Keratinocyte (primary cell): Measurements from ENCODE around the gene SLX4IP. TPM values are rescaled to one million over a fixed set of nuclear protein-coding genes. Genes with fewer than 3 reads are reported as not detected.

Experiments
- DNase-seq: peaks from one replicate; pipeline ENCODE4 v3.0.0-alpha.2; 2011; ENCODE audit warnings: low read depth, missing footprints, low spot score
- FAIRE-seq: peaks from 2 replicates; lab custom pipeline; 2011; peaks lifted over from hg19 to GRCh38; lab: Jason Lieb, UNC
- H2AFZ ChIP-seq: 2 replicates; pipeline ENCODE4 v1.6.0; 2012; ENCODE audit warnings: low read length, control low read depth, inconsistent platforms; ENCODE audit not compliant: control insufficient read depth
- H3K27ac ChIP-seq: 2 replicates; pipeline ENCODE4 v1.5.1; 2011; ENCODE audit warnings: low read length; ENCODE audit not compliant: control insufficient read depth, insufficient read depth
- H3K27me3 ChIP-seq: 3 replicates; pipeline ENCODE4 v1.6.0; 2011; ENCODE audit warnings: low read length; ENCODE audit not compliant: control insufficient read depth, insufficient read depth; ENCODE audit errors: extremely low read depth
- H3K36me3 ChIP-seq, 2 experiments: 2 replicates in 1 of 2; 3 replicates in 1 of 2; pipeline ENCODE4 v1.5.1; 2011; ENCODE audit warnings: low read length in 2 of 2, mild to moderate bottlenecking in 1 of 2; ENCODE audit not compliant: control insufficient read depth in 2 of 2, insufficient read depth in 2 of 2; ENCODE audit errors: extremely low read depth in 1 of 2
- H3K4me1 ChIP-seq: 3 replicates; pipeline ENCODE4 v1.5.1; 2011; ENCODE audit warnings: low read length; ENCODE audit not compliant: control insufficient read depth, insufficient read depth; ENCODE audit errors: extremely low read depth
- H3K4me2 ChIP-seq: 3 replicates; pipeline ENCODE4 v1.6.0; 2011; ENCODE audit warnings: low read depth, low read length; ENCODE audit not compliant: control insufficient read depth, insufficient read depth; ENCODE audit errors: extremely low read depth
- H3K4me3 ChIP-seq, 3 experiments: fragments of 200-600 bp in 1 of 3; sonication (generic) in 1 of 3; 2 replicates in 2 of 3; 3 replicates in 1 of 3; pipeline ENCODE4 v1.5.1; 2011 to 2016; ENCODE audit warnings: low read length in 3 of 3, mild to moderate bottlenecking in 3 of 3, control low read depth in 2 of 3, inconsistent platforms in 1 of 3, low read depth in 1 of 3, mixed read lengths in 1 of 3, mixed run types in 1 of 3, moderate library complexity in 1 of 3; ENCODE audit not compliant: control insufficient read depth in 2 of 3, insufficient read depth in 2 of 3; ENCODE audit errors: extremely low read depth in 1 of 3
- H3K79me2 ChIP-seq: 2 replicates; pipeline ENCODE4 v1.6.0; 2012; ENCODE audit warnings: low read length; ENCODE audit not compliant: control insufficient read depth, insufficient read depth
- H3K9ac ChIP-seq: 3 replicates; pipeline ENCODE4 v1.6.0; 2011; ENCODE audit warnings: low read length; ENCODE audit not compliant: control insufficient read depth, insufficient read depth; ENCODE audit errors: extremely low read depth
- H3K9me1 ChIP-seq: 3 replicates; pipeline ENCODE4 v1.6.0; 2011; ENCODE audit warnings: low read length; ENCODE audit not compliant: control insufficient read depth, insufficient read depth; ENCODE audit errors: extremely low read depth
- H3K9me3 ChIP-seq: 2 replicates; pipeline ENCODE4 v1.5.1; 2012; ENCODE audit warnings: low read depth, low read length; ENCODE audit not compliant: control insufficient read depth
- H4K20me1 ChIP-seq: 3 replicates; pipeline ENCODE4 v1.6.0; 2011; ENCODE audit warnings: low read length; ENCODE audit not compliant: control insufficient read depth, insufficient read depth; ENCODE audit errors: extremely low read depth
- EZH2 ChIP-seq: IDR thresholded peaks from one replicate; pipeline ENCODE4 v1.6.1; 2012; ENCODE audit warnings: inconsistent platforms, mild to moderate bottlenecking, low read length, moderate library complexity
- dilution Hi-C: fragments of 300-500 bp; cut with MboI; formaldehyde crosslinking; loops from one replicate; pipeline ENCODE4 v1.7.0; 2020; ENCODE audit warnings: low sequenced_read_pairs; ENCODE audit not compliant: extremely low pct_ligation_motif_present
- polyA plus RNA-seq, 5 experiments: library from polyadenylated mRNA; depleted of rRNA in 3 of 5; stranded (reverse) in 3 of 5; stranded (forward) in 1 of 5; unstranded in 1 of 5; fragments of >200 nt; gene quantifications; 1 replicate in 1 of 5; 2 replicates in 3 of 5; 3 replicates in 1 of 5; pipeline versions ENCODE4 v1.2.1 to v1.2.3, GENCODE V29; 2011 to 2012; ENCODE audit warnings: missing spikeins in 2 of 5, low read depth in 1 of 5, low replicate concordance in 1 of 5
- TF ChIP-seq, protein P1 (sequence below), 3 experiments: IDR thresholded peaks in 1 of 3; conservative IDR thresholded peaks in 1 of 3; optimal IDR thresholded peaks in 1 of 3; 2 replicates in 2 of 3; 3 replicates in 1 of 3; pipeline versions ENCODE3 to v1.5.1; 2011; ENCODE audit warnings: low read length in 3 of 3, mild to moderate bottlenecking in 3 of 3, moderate library complexity in 2 of 3, control low read depth in 1 of 3, inconsistent platforms in 1 of 3; ENCODE audit not compliant: insufficient read depth in 2 of 3; ENCODE audit errors: extremely low read depth in 1 of 3

Gene SLX4IP
- polyA plus RNA-seq, 1 donor (not counting 4 experiments of a cell fraction or from before 2014, with no cell fraction given), result 3.0 TPM

DNA sequence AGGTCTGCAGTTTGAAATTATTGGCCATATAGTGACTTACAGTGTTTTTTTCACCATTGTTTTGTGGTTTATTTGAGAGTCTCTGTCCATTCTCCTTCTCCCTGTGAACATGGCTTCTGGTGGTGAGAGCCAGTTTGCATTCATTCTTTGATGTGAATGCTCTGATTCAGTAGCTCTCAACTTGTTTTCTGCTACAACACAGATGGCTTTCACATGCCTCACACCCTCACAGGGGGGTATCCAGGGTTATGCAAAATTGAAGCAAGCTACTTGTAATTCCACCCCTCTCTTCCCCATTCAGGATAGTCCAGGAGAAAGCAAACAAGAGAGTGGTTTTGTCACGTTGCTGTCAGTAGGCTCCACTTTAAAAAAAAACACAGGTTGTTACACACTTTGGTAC, 55.6 kb downstream of the SLX4IP start:
- no peak for TF ChIP-seq EZH2
- TF ChIP-seq, protein P1, sequence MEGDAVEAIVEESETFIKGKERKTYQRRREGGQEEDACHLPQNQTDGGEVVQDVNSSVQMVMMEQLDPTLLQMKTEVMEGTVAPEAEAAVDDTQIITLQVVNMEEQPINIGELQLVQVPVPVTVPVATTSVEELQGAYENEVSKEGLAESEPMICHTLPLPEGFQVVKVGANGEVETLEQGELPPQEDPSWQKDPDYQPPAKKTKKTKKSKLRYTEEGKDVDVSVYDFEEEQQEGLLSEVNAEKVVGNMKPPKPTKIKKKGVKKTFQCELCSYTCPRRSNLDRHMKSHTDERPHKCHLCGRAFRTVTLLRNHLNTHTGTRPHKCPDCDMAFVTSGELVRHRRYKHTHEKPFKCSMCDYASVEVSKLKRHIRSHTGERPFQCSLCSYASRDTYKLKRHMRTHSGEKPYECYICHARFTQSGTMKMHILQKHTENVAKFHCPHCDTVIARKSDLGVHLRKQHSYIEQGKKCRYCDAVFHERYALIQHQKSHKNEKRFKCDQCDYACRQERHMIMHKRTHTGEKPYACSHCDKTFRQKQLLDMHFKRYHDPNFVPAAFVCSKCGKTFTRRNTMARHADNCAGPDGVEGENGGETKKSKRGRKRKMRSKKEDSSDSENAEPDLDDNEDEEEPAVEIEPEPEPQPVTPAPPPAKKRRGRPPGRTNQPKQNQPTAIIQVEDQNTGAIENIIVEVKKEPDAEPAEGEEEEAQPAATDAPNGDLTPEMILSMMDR (optimal IDR thresholded peaks at IDR 0.05 in 1 of 3, IDR thresholded peaks at IDR 0.05 in 1 of 3, conservative IDR thresholded peaks at IDR 0.05 in 1 of 3; ENCODE audit: extremely low read depth in 1 of 3, insufficient read depth in 2 of 3, low read length in 3 of 3), result no peak
- Histone ChIP-seq H3K27ac (no peak overlapping the region), H3K9ac (no peak overlapping the region), H3K79me2 (peaks cover 6% of the 10 kb centered on the region), H3K4me3 (no peak overlapping the region), H3K9me1 (no peaks in the 10 kb centered on the region), H4K20me1 (no peaks in the 10 kb centered on the region), H3K36me3 (no peaks in the 10 kb centered on the region), H3K4me1 (peaks cover 12% of the 10 kb centered on the region), H3K27me3 (no peaks in the 10 kb centered on the region), H3K4me2 (no peak overlapping the region), H2AFZ (no peak overlapping the region), H3K9me3 (no peaks in the 10 kb centered on the region)
- dilution Hi-C loops, result no loop called here
- DNase-seq, result no peak
- FAIRE-seq, result peak; percentile 9

DNA sequence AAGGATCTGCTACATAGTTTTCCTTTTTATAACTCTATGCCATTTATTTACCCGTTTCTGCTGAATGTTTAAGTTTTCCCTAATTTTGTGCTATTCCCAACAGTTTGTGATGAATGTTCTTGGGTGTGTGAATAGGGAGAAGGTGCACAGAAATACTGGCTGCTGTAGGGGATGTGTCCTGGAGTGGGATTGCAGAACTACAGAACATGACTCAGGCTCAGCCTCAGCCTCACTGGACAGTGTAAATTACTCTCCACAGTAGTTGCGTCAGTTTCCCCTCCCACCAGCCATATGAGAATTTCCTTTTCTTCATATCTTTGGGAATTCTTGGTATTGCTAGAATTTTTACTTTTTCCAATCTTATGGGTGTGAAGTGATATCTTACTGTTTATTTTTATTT, 57.0 kb downstream of the SLX4IP start:
- H3K27ac ChIP-seq, result no peak overlapping the region
- H3K36me3 ChIP-seq, result no peaks in the 10 kb centered on the region

More for the DNA sequence above, 57.0 kb downstream of the SLX4IP start:
- Histone ChIP-seq H2AFZ (no peak overlapping the region), H4K20me1 (no peaks in the 10 kb centered on the region), H3K4me1 (peaks cover 12% of the 10 kb centered on the region), H3K4me2 (no peak overlapping the region), H3K79me2 (peaks cover 6% of the 10 kb centered on the region), H3K27me3 (no peaks in the 10 kb centered on the region), H3K9me3 (no peaks in the 10 kb centered on the region), H3K4me3 (no peak overlapping the region), H3K9me1 (no peaks in the 10 kb centered on the region), H3K9ac (no peak overlapping the region)
- dilution Hi-C loops, result no loop called here
- FAIRE-seq (no peak), DNase-seq (no peak)
- no peak for TF ChIP-seq EZH2
- TF ChIP-seq, protein P1 (optimal IDR thresholded peaks at IDR 0.05 in 1 of 3, IDR thresholded peaks at IDR 0.05 in 1 of 3, conservative IDR thresholded peaks at IDR 0.05 in 1 of 3; ENCODE audit: extremely low read depth in 1 of 3, insufficient read depth in 2 of 3, low read length in 3 of 3), result no peak
